Coronary artery (tissue), 2 donors: ENCODE measurements around the gene NPFF.

Experiments
- DNase-seq: peaks from one replicate; pipeline ENCODE4 v3.0.0-alpha.2; 2017; ENCODE audit warnings: low spot score
- H3K27ac ChIP-seq, 2 donors: fragments of 200-600 bp; sonication (generic); one replicate each; pipeline ENCODE4 v1.5.1; 2016 to 2019
- H3K4me3 ChIP-seq: fragments of 200-600 bp; sonication (generic); 2 replicates; pipeline ENCODE4 v1.5.1; 2016; ENCODE audit warnings: mild to moderate bottlenecking, moderate library complexity
- TF ChIP-seq, protein P1 (sequence below): fragments of 200-600 bp; sonication (generic); IDR thresholded peaks from one replicate; pipeline ENCODE4 v1.5.1; 2019; ENCODE audit warnings: antibody characterized with exemption

The NPFF gene

GRCh38 chr12:53462935-53463334 lies 44.3 kb downstream of the NPFF start:
- DNase-seq: no peak
- Histone ChIP-seq H3K4me3 (no peak overlapping the region), H3K27ac (no peak overlapping the region)
- TF ChIP-seq, protein P1, sequence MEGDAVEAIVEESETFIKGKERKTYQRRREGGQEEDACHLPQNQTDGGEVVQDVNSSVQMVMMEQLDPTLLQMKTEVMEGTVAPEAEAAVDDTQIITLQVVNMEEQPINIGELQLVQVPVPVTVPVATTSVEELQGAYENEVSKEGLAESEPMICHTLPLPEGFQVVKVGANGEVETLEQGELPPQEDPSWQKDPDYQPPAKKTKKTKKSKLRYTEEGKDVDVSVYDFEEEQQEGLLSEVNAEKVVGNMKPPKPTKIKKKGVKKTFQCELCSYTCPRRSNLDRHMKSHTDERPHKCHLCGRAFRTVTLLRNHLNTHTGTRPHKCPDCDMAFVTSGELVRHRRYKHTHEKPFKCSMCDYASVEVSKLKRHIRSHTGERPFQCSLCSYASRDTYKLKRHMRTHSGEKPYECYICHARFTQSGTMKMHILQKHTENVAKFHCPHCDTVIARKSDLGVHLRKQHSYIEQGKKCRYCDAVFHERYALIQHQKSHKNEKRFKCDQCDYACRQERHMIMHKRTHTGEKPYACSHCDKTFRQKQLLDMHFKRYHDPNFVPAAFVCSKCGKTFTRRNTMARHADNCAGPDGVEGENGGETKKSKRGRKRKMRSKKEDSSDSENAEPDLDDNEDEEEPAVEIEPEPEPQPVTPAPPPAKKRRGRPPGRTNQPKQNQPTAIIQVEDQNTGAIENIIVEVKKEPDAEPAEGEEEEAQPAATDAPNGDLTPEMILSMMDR: no peak

DNA sequence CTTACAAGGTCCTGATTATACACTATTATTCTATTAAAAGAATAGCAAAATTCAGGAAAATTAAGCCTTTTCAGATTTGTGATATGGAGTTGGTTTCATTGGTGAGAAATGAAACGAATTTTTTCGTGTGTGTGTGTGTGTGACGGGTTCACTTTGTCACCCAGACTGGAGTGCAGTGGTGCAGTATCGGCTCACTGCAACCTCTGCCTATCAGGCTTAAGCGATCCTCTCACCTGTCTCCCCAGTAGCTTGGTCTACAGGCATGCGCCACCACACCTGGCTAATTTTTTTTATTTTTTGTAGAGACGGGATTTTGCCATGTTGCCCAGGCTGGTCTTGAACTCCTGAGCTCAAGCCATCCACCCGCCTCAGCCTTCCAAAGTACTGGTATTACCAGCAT lies 45.7 kb downstream of the NPFF start:
- H3K4me3 ChIP-seq: no peak overlapping the region
- TF ChIP-seq, protein P1: no peak
- H3K27ac ChIP-seq: no peak overlapping the region
- no peak for DNase-seq

DNA sequence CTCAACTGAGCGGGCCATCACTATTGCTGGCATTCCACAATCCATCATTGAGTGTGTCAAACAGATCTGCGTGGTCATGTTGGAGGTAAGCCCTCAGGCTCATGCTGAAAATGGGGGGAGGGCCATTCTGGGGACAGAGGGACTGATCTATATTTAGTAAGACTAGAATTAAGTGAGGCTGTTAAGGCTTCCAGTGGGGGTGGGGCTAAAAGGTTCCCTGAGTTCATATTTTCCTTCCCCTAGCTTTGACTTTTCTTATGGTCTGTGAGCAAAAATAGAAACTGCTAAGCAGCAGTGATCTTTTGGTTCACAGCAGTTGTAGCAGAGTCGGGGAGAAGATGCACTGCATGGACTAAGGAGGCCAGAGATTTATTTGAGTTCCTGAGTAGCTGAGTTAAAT lies 46.2 kb downstream of the NPFF start:
- TF ChIP-seq, protein P1: no peak
- H3K27ac ChIP-seq: peak overlapping the region in 1 of 2 donors; percentile 24
- no peak overlapping the region for H3K4me3 ChIP-seq
- DNase-seq: no peak

- H3K27ac ChIP-seq: no peak overlapping the region
- TF ChIP-seq, protein P1: no peak
- no peak overlapping the region for H3K4me3 ChIP-seq
- DNase-seq: no peak
Measured at GRCh38 chr12:53459097-53459496, 48.2 kb downstream of the NPFF start.
